HCT116 (cell line): ENCODE results near the gene ABHD5.

Experiments used
- ATF3 ChIP-seq: IDR thresholded peaks from 2 replicates; pipeline ENCODE4 v1.6.1; 2012
- CTCF ChIP-seq, 3 experiments: fragments of 200-600 bp in 1 of 3; sonication (generic) in 1 of 3; IDR thresholded peaks in 2 of 3; conservative IDR thresholded peaks in 1 of 3; 2 replicates each; pipeline ENCODE4 v1.5.1; 2012 to 2017; ENCODE audit warnings: low read depth in 2 of 3, low read length in 2 of 3, antibody characterized with exemption in 1 of 3, borderline replicate concordance in 1 of 3, control low read depth in 1 of 3, mild to moderate bottlenecking in 1 of 3, mixed read lengths in 1 of 3, mixed run types in 1 of 3, moderate library complexity in 1 of 3; ENCODE audit not compliant: insufficient read depth in 1 of 3
- EZH2 ChIP-seq: fragments of 200-600 bp; sonication (generic); IDR thresholded peaks from 2 replicates; pipeline ENCODE4 v1.6.1; 2017; ENCODE audit warnings: antibody characterized with exemption, mixed run types
- EZH2phosphoT487 ChIP-seq: fragments of 200-600 bp; IDR thresholded peaks from 2 replicates; pipeline ENCODE4 v1.6.1; 2018; ENCODE audit warnings: antibody characterized with exemption, borderline replicate concordance
- POLR2A ChIP-seq: IDR thresholded peaks from 2 replicates; pipeline ENCODE4 v1.7.0; 2011; ENCODE audit warnings: borderline replicate concordance; ENCODE audit not compliant: insufficient read depth, insufficient read length; ENCODE audit errors: extremely low read depth
- POLR2AphosphoS5 ChIP-seq: IDR thresholded peaks from 2 replicates; pipeline ENCODE4 v1.6.1; 2011; ENCODE audit warnings: mild to moderate bottlenecking, low read depth, low read length, moderate library complexity
- RAD21 ChIP-seq: IDR thresholded peaks from 2 replicates; pipeline ENCODE4 v1.6.1; 2012; ENCODE audit warnings: low read depth, mild to moderate bottlenecking
- REST ChIP-seq: IDR thresholded peaks from 2 replicates; pipeline ENCODE4 v1.6.1; 2012; ENCODE audit warnings: low read depth
- SIN3A ChIP-seq: IDR thresholded peaks from 2 replicates; pipeline ENCODE4 v1.6.1; 2012; ENCODE audit warnings: low read depth
- SP1 ChIP-seq: IDR thresholded peaks from 2 replicates; pipeline ENCODE4 v1.6.1; 2012; ENCODE audit warnings: low read depth
- ZBTB33 ChIP-seq: IDR thresholded peaks from 2 replicates; pipeline ENCODE4 v1.6.1; 2011; ENCODE audit warnings: mild to moderate bottlenecking, low read length, moderate library complexity; ENCODE audit not compliant: insufficient replicate concordance; ENCODE audit errors: extremely low read depth
- ZNF274 ChIP-seq: fragments of 200-500 bp; sonication (Bioruptor generic); IDR thresholded peaks from 2 replicates; pipeline ENCODE4 v1.6.1; 2014; ENCODE audit warnings: mild to moderate bottlenecking, low read depth, low read length, inconsistent platforms

- no peak for TF ChIP-seq REST
- TF ChIP-seq CTCF (IDR thresholded peaks at IDR 0.05 in 2 of 3, conservative IDR thresholded peaks at IDR 0.05 in 1 of 3; ENCODE audit: borderline replicate concordance in 1 of 3, insufficient read depth in 1 of 3, low read depth in 2 of 3, low read length in 2 of 3), result no peak
- no peak for TF ChIP-seq EZH2
- no peak for TF ChIP-seq POLR2A
- no peak for TF ChIP-seq POLR2AphosphoS5
- TF ChIP-seq ATF3, result no peak
- TF ChIP-seq SP1, result no peak
- TF ChIP-seq SIN3A, result no peak
- TF ChIP-seq ZNF274, result no peak
- TF ChIP-seq EZH2phosphoT487, result no peak
- TF ChIP-seq RAD21, result no peak
- TF ChIP-seq ZBTB33, result no peak
Measured at GRCh38 chr3:43764471-43764870, 73.7 kb downstream of the ABHD5 start.
